ENCODE results near the gene ROR2. TPM values are rescaled to one million over a fixed set of nuclear protein-coding genes. Genes with fewer than 3 reads are reported as not detected.

Gene ROR2
- total RNA-seq, 1 experiment from 2014 or later = 2.7 TPM

DNA sequence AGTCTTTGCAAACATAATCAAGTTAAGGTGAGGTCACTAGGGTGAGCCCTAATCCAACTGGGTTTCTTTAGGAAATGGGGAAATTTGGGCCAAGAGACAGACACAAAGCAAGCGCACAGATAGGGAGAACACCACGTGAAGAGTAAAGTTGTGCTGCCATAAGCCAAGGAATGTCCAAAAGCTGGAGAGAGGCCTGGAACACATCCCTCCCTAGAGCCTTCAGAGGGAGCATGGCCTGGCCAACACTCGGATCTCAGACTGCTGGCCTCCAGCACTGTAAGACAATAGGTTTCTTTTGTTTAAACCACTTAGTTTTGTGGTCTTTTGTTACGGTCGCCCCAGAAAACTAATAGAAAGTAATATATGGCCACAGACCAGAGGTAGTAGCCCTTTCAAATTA, 8.1 kb upstream of the ROR2 start:
- Histone ChIP-seq H3K23me2 (ENCODE audit: insufficient read length, low read depth, low read length, poor library complexity, severe bottlenecking) (no peaks in the 10 kb centered on the region), H3K23ac (ENCODE audit: insufficient read length, low read depth, low read length) (no peak overlapping the region), H4K8ac (replicated peaks; ENCODE audit: insufficient read length, low read depth, low read length) (no peak overlapping the region), H3K9me3 (ENCODE audit: control insufficient read depth, low read depth, low read length) (no peaks in the 10 kb centered on the region), H2BK120ac (ENCODE audit: low read depth, low read length, poor library complexity, severe bottlenecking) (no peak overlapping the region), H3K79me2 (ENCODE audit: insufficient read depth, low read length) (no peaks in the 10 kb centered on the region; the same call in 1 of the 2 replicates), H3K18ac (ENCODE audit: insufficient read length, low read depth, low read length) (no peak overlapping the region), H3K14ac (ENCODE audit: insufficient read depth, low read length) (no peak overlapping the region), H3T11ph (ENCODE audit: low read length) (no peak overlapping the region), H3K56ac (ENCODE audit: insufficient read length, low read depth, low read length) (no peak overlapping the region), H3K4me2 (ENCODE audit: insufficient read depth, insufficient read length, low read length) (no peak overlapping the region), H2BK15ac (ENCODE audit: low read depth, low read length) (no peak overlapping the region), H2BK12ac (ENCODE audit: insufficient read length, low read depth, low read length) (no peak overlapping the region), H3K4me1 (ENCODE audit: insufficient read depth, low read length) (no peaks in the 10 kb centered on the region; the same call in 1 of the 2 replicates), H4K5ac (ENCODE audit: insufficient read length, low read depth, low read length) (no peak overlapping the region), H3K4ac (ENCODE audit: low read depth, low read length) (no peak overlapping the region), H3K9ac (ENCODE audit: extremely low read depth, insufficient read length, low read length) (no peak overlapping the region), H3K27me3 (ENCODE audit: insufficient read depth, low read length) (no peaks in the 10 kb centered on the region), H2AFZ (ENCODE audit: low read length) (no peak overlapping the region), H3K27ac (ENCODE audit: insufficient read length, low read depth, low read length) (no peak overlapping the region), H2BK5ac (ENCODE audit: insufficient read length, low read length) (no peak overlapping the region), H2AK5ac (ENCODE audit: insufficient read length, low read length) (no peak overlapping the region), H3K79me1 (ENCODE audit: insufficient read depth, low read depth, low read length, poor library complexity, severe bottlenecking) (no peaks in the 10 kb centered on the region), H4K91ac (ENCODE audit: insufficient read length, low read depth, low read length) (no peak overlapping the region), H4K20me1 (ENCODE audit: control insufficient read depth, insufficient read depth, insufficient read length) (no peaks in the 10 kb centered on the region), H2BK20ac (ENCODE audit: low read depth, low read length, poor library complexity, severe bottlenecking) (no peak overlapping the region)
- Mint-ChIP-seq H3K27ac (no peak overlapping the region), H3K36me3 (ENCODE audit: insufficient read depth in 1 of 3, low read depth in 3 of 3) (peaks cover 0 to 7% (median 2%) of the 10 kb centered on the region in 3 experiments; a peak in 4 of 7 replicates), H3K4me3 (no peak overlapping the region), H3K9me3 (peaks cover 6% of the 10 kb centered on the region in 2 experiments; a peak in 4 of 5 replicates), H3K27me3 (ENCODE audit: low read depth) (peaks cover 13% of the 10 kb centered on the region), H3K4me1 (peaks cover 7% of the 10 kb centered on the region in 2 experiments)
- DNase-seq = no peak
- no CpG with 5 or more reads among the region's 5 CpGs for WGBS (ENCODE audit: extremely low coverage, insufficient read length, low lambda C conversion rate)
- TF ChIP-seq, protein P1, sequence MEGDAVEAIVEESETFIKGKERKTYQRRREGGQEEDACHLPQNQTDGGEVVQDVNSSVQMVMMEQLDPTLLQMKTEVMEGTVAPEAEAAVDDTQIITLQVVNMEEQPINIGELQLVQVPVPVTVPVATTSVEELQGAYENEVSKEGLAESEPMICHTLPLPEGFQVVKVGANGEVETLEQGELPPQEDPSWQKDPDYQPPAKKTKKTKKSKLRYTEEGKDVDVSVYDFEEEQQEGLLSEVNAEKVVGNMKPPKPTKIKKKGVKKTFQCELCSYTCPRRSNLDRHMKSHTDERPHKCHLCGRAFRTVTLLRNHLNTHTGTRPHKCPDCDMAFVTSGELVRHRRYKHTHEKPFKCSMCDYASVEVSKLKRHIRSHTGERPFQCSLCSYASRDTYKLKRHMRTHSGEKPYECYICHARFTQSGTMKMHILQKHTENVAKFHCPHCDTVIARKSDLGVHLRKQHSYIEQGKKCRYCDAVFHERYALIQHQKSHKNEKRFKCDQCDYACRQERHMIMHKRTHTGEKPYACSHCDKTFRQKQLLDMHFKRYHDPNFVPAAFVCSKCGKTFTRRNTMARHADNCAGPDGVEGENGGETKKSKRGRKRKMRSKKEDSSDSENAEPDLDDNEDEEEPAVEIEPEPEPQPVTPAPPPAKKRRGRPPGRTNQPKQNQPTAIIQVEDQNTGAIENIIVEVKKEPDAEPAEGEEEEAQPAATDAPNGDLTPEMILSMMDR (conservative IDR thresholded peaks at IDR 0.05) = no peak
